HCT116 (cell line): ENCODE results near the gene WAPL. TPM values are rescaled to one million over a fixed set of nuclear protein-coding genes. Genes with fewer than 3 reads are reported as not detected.

Source experiments
- ATAC-seq: fragments of 200-7000 bp; cut with Tn5 transposase; 2 replicates; pipeline ENCODE4 v1.9.1; 2020; ENCODE audit warnings: mild to moderate bottlenecking, moderate library complexity
- BruUV-seq: library from RNA; stranded (reverse); fragments of 400-500 nt; replicated peaks from 2 replicates; lab custom pipeline; 2021; lab: Mats Ljungman, UMichigan
- CTCF ChIA-PET: fragments of 300-600 bp; sonication (Branson Sonifier 250); formaldehyde crosslinking; loops from one replicate; lab custom pipeline; 2021; ENCODE audit warnings: antibody characterized with exemption; lab: Charles Lee
- POLR2A ChIA-PET: fragments of 300-600, 350-600 bp; sonication (Branson Sonifier 250); formaldehyde crosslinking; loops from one replicate; lab custom pipeline; 2021; ENCODE audit warnings: antibody characterized with exemption; lab: Charles Lee
- RAD21 ChIA-PET, 2 experiments: fragments of 300-600 bp; sonication (Branson Sonifier 250); formaldehyde crosslinking; loops; one replicate each; lab custom pipeline; 2023; ENCODE audit warnings: low total read pairs in 2 of 2; ENCODE audit not compliant: uncharacterized antibody in 2 of 2, unreplicated experiment in 2 of 2, low non-redundant PET in 1 of 2; lab: Charles Lee
- DNase-seq: peaks from one replicate; pipeline ENCODE4 v3.0.0-alpha.2; 2010; ENCODE audit warnings: low read depth, low spot score
- H2AFZ ChIP-seq: fragments of 200-600 bp; shearing (Covaris generic), sonication (generic); 2 replicates; pipeline ENCODE4 v1.6.1; 2017; ENCODE audit warnings: low read depth, mixed run types, mixed read lengths, antibody characterized with exemption, low read length; ENCODE audit not compliant: poor library complexity, severe bottlenecking
- H3K27ac ChIP-seq: 2 replicates; pipeline ENCODE4 v1.5.1; 2012; ENCODE audit warnings: low read depth, low read length
- H3K27me3 ChIP-seq: fragments of 200-600 bp; sonication (generic); 2 replicates; pipeline ENCODE4 v1.6.1; 2016; ENCODE audit warnings: mixed run types, low read length, mixed read lengths; ENCODE audit not compliant: insufficient read depth
- H3K36me3 ChIP-seq, 2 experiments: fragments of 200-500 bp in 1 of 2; fragments of 200-600 bp in 1 of 2; sonication (Bioruptor generic) in 1 of 2; sonication (generic) in 1 of 2; 2 replicates each; pipeline versions ENCODE4 v1.5.1 to v1.6.1; 2014 to 2016; ENCODE audit warnings: low read length in 2 of 2, inconsistent platforms in 1 of 2, mixed read lengths in 1 of 2, mixed run types in 1 of 2; ENCODE audit not compliant: insufficient read depth in 2 of 2, control insufficient read depth in 1 of 2
- H3K4me1 ChIP-seq, 2 experiments: fragments of 200-600 bp in 1 of 2; sonication (generic) in 1 of 2; 2 replicates each; pipeline versions ENCODE4 v1.5.1 to v1.6.1; 2012 to 2017; ENCODE audit warnings: low read length in 2 of 2, inconsistent platforms in 1 of 2, mild to moderate bottlenecking in 1 of 2, mixed read lengths in 1 of 2, mixed run types in 1 of 2, moderate library complexity in 1 of 2; ENCODE audit not compliant: insufficient read depth in 2 of 2, control insufficient read depth in 1 of 2
- H3K4me2 ChIP-seq: fragments of 200-600 bp; sonication (generic); 2 replicates; pipeline ENCODE4 v1.6.1; 2017; ENCODE audit warnings: mixed run types, low read length, mixed read lengths
- H3K4me3 ChIP-seq, 2 experiments: fragments of 200-600 bp in 1 of 2; sonication (generic) in 1 of 2; replicated peaks in 1 of 2; 2 replicates each; pipeline ENCODE4 v1.5.1; 2011 to 2016; ENCODE audit warnings: low read length in 2 of 2, control low read depth in 1 of 2, low read depth in 1 of 2, mild to moderate bottlenecking in 1 of 2, mixed read lengths in 1 of 2, mixed run types in 1 of 2
- H3K79me2 ChIP-seq: fragments of 200-600 bp; sonication (generic); 2 replicates; pipeline ENCODE4 v1.6.1; 2017; ENCODE audit warnings: mild to moderate bottlenecking, mixed run types, low read length, moderate library complexity, mixed read lengths; ENCODE audit not compliant: insufficient read depth
- H3K9ac ChIP-seq: fragments of 200-600 bp; sonication (generic); 2 replicates; pipeline ENCODE4 v1.6.1; 2016; ENCODE audit warnings: low read length, mixed read lengths
- H3K9me2 ChIP-seq: fragments of 200-600 bp; sonication (generic), shearing (Covaris generic); 2 replicates; pipeline ENCODE4 v1.6.1; 2017; ENCODE audit warnings: mixed run types, mild to moderate bottlenecking, moderate library complexity; ENCODE audit not compliant: insufficient read depth
- H3K9me3 ChIP-seq, 2 experiments: fragments of 200-500 bp in 1 of 2; fragments of 200-600 bp in 1 of 2; sonication (Bioruptor generic) in 1 of 2; sonication (generic) in 1 of 2; 2 replicates each; pipeline ENCODE4 v1.6.1; 2014 to 2017; ENCODE audit warnings: low read length in 2 of 2, mixed read lengths in 2 of 2, inconsistent platforms in 1 of 2, low read depth in 1 of 2, mild to moderate bottlenecking in 1 of 2, mixed run types in 1 of 2, moderate library complexity in 1 of 2; ENCODE audit not compliant: control insufficient read depth in 1 of 2, insufficient read depth in 1 of 2
- H4K20me1 ChIP-seq: fragments of 200-600 bp; sonication (generic), shearing (Covaris generic); 2 replicates; pipeline ENCODE4 v1.6.1; 2017; ENCODE audit warnings: mixed run types, mild to moderate bottlenecking, moderate library complexity; ENCODE audit not compliant: insufficient read depth
- EZH2 ChIP-seq: fragments of 200-600 bp; sonication (generic); IDR thresholded peaks from 2 replicates; pipeline ENCODE4 v1.6.1; 2017; ENCODE audit warnings: antibody characterized with exemption, mixed run types
- FOSL1 ChIP-seq: IDR thresholded peaks from 2 replicates; pipeline ENCODE4 v1.6.1; 2012; ENCODE audit warnings: low read depth
- JUND ChIP-seq: IDR thresholded peaks from 2 replicates; pipeline ENCODE4 v1.6.1; 2012
- POLR2A ChIP-seq: IDR thresholded peaks from 2 replicates; pipeline ENCODE4 v1.7.0; 2011; ENCODE audit warnings: borderline replicate concordance; ENCODE audit not compliant: insufficient read depth, insufficient read length; ENCODE audit errors: extremely low read depth
- POLR2AphosphoS5 ChIP-seq: IDR thresholded peaks from 2 replicates; pipeline ENCODE4 v1.6.1; 2011; ENCODE audit warnings: mild to moderate bottlenecking, low read depth, low read length, moderate library complexity
- SIN3A ChIP-seq: IDR thresholded peaks from 2 replicates; pipeline ENCODE4 v1.6.1; 2012; ENCODE audit warnings: low read depth
- SP1 ChIP-seq: IDR thresholded peaks from 2 replicates; pipeline ENCODE4 v1.6.1; 2012; ENCODE audit warnings: low read depth
- SRF ChIP-seq: IDR thresholded peaks from 2 replicates; pipeline ENCODE4 v1.6.1; 2012; ENCODE audit warnings: low read depth
- YY1 ChIP-seq: IDR thresholded peaks from 2 replicates; pipeline ENCODE4 v1.6.1; 2011; ENCODE audit warnings: low read length, low read depth, moderate library complexity, mild to moderate bottlenecking; ENCODE audit not compliant: insufficient replicate concordance; ENCODE audit errors: extremely low read depth
- ZFX ChIP-seq: fragments of 450-650 bp; IDR thresholded peaks from 2 replicates; pipeline ENCODE4 v1.6.1; 2017
- intact Hi-C: fragments of 100-400 bp; cut with micrococcal nuclease; formaldehyde crosslinking; loops from 2 replicates; pipeline ENCODE4 v1.10.0; 2022
- total RNA-seq: library from RNA; stranded (reverse); gene quantifications from one replicate; pipeline ENCODE4 v1.2.1, GENCODE V29; 2021; ENCODE audit not compliant: unreplicated experiment
- TF ChIP-seq, protein P1 (sequence below), 3 experiments: fragments of 200-600 bp in 1 of 3; sonication (generic) in 1 of 3; IDR thresholded peaks in 2 of 3; conservative IDR thresholded peaks in 1 of 3; 2 replicates each; pipeline ENCODE4 v1.5.1; 2012 to 2017; ENCODE audit warnings: low read depth in 2 of 3, low read length in 2 of 3, antibody characterized with exemption in 1 of 3, borderline replicate concordance in 1 of 3, control low read depth in 1 of 3, mild to moderate bottlenecking in 1 of 3, mixed read lengths in 1 of 3, mixed run types in 1 of 3, moderate library complexity in 1 of 3; ENCODE audit not compliant: insufficient read depth in 1 of 3
- TF ChIP-seq, protein P2 (sequence below): IDR thresholded peaks from 2 replicates; pipeline ENCODE4 v1.6.1; 2012
- TF ChIP-seq, protein P3 (sequence below): IDR thresholded peaks from 2 replicates; pipeline ENCODE4 v1.6.1; 2012
- TF ChIP-seq, protein P4 (sequence below): IDR thresholded peaks from 2 replicates; pipeline ENCODE4 v1.6.1; 2011; ENCODE audit warnings: mild to moderate bottlenecking, low read length, moderate library complexity; ENCODE audit not compliant: insufficient replicate concordance; ENCODE audit errors: extremely low read depth

The WAPL gene
- total RNA-seq, 1 experiment from 2014 or later = 37.5 TPM

DNA sequence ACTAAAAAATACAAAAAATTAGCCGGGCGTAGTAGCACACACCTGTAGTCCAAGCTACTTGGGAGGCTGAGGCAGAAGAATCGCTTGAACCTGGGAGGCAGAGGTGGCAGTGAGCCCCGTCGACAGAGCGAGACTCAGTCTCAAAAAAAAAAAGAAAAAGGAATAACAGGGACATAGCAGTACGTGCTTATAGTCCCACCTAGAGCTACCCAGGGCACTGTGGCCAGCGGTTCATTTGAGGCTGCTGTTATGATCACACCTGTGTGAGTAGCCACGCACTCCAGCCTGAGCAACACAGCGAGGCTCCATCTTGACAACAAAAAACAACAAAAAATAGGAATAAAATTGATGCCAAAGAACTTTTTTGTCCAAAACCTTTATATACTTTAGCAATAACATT, 17.1 kb downstream of the WAPL start:
- Histone ChIP-seq H3K79me2 (peaks cover 100% of the 10 kb centered on the region), H3K4me1 (no peaks in the 10 kb centered on the region), H3K4me2 (no peak overlapping the region), H2AFZ (no peak overlapping the region), H3K4me3 (no peak overlapping the region), H3K9me2 (no peaks in the 10 kb centered on the region), H3K27ac (no peak overlapping the region), H3K36me3 (peaks cover 16 to 20% of the 10 kb centered on the region in 2 experiments), H3K27me3 (no peaks in the 10 kb centered on the region), H4K20me1 (peaks cover 25% of the 10 kb centered on the region), H3K9me3 (no peaks in the 10 kb centered on the region), H3K9ac (no peak overlapping the region)
- ChIA-PET POLR2A (no interaction called here), RAD21 (no interaction called here), CTCF (no interaction called here)
- intact Hi-C loops = no loop called here
- no peak for TF ChIP-seq ZFX
- no peak for TF ChIP-seq FOSL1
- TF ChIP-seq, protein P1, sequence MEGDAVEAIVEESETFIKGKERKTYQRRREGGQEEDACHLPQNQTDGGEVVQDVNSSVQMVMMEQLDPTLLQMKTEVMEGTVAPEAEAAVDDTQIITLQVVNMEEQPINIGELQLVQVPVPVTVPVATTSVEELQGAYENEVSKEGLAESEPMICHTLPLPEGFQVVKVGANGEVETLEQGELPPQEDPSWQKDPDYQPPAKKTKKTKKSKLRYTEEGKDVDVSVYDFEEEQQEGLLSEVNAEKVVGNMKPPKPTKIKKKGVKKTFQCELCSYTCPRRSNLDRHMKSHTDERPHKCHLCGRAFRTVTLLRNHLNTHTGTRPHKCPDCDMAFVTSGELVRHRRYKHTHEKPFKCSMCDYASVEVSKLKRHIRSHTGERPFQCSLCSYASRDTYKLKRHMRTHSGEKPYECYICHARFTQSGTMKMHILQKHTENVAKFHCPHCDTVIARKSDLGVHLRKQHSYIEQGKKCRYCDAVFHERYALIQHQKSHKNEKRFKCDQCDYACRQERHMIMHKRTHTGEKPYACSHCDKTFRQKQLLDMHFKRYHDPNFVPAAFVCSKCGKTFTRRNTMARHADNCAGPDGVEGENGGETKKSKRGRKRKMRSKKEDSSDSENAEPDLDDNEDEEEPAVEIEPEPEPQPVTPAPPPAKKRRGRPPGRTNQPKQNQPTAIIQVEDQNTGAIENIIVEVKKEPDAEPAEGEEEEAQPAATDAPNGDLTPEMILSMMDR (IDR thresholded peaks at IDR 0.05 in 2 of 3, conservative IDR thresholded peaks at IDR 0.05 in 1 of 3; ENCODE audit: borderline replicate concordance in 1 of 3, insufficient read depth in 1 of 3, low read depth in 2 of 3, low read length in 2 of 3) = no peak
- TF ChIP-seq EZH2 = no peak
- TF ChIP-seq POLR2AphosphoS5 = no peak
- TF ChIP-seq, protein P2, sequence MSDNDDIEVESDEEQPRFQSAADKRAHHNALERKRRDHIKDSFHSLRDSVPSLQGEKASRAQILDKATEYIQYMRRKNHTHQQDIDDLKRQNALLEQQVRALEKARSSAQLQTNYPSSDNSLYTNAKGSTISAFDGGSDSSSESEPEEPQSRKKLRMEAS = no peak
- TF ChIP-seq JUND = no peak
- TF ChIP-seq SRF = no peak
- TF ChIP-seq, protein P3, sequence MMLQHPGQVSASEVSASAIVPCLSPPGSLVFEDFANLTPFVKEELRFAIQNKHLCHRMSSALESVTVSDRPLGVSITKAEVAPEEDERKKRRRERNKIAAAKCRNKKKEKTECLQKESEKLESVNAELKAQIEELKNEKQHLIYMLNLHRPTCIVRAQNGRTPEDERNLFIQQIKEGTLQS = no peak
- no peak for TF ChIP-seq SP1
- TF ChIP-seq SIN3A = no peak
- TF ChIP-seq POLR2A = no peak
- TF ChIP-seq, protein P4, sequence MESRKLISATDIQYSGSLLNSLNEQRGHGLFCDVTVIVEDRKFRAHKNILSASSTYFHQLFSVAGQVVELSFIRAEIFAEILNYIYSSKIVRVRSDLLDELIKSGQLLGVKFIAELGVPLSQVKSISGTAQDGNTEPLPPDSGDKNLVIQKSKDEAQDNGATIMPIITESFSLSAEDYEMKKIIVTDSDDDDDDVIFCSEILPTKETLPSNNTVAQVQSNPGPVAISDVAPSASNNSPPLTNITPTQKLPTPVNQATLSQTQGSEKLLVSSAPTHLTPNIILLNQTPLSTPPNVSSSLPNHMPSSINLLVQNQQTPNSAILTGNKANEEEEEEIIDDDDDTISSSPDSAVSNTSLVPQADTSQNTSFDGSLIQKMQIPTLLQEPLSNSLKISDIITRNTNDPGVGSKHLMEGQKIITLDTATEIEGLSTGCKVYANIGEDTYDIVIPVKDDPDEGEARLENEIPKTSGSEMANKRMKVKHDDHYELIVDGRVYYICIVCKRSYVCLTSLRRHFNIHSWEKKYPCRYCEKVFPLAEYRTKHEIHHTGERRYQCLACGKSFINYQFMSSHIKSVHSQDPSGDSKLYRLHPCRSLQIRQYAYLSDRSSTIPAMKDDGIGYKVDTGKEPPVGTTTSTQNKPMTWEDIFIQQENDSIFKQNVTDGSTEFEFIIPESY = no peak
- TF ChIP-seq YY1 = no peak
- ATAC-seq (no peak), DNase-seq (no peak)
- no TSS peak for BruUV-seq
